ENCODE results near the gene TOR4A. TPM values are rescaled to one million over a fixed set of nuclear protein-coding genes. Genes with fewer than 3 reads are reported as not detected.

Gene TOR4A
- total and polyA plus RNA-seq, 9 of the 15 experiments (the other 6 are each of a cell fraction or from before 2014, with no cell fraction given), result 3.9 to 49.2 (median 8.8) TPM

- TF ChIP-seq HINFP (tag; conservative IDR thresholded peaks at IDR 0.05; ENCODE audit: low read depth) (no peak), ID3 (CRISPR knock-in tag; IDR thresholded peaks at IDR 0.05) (no peak), ID3 (tag; IDR thresholded peaks at IDR 0.05) (no peak), ZBTB7A (IDR thresholded peaks at IDR 0.05; ENCODE audit: borderline replicate concordance, control insufficient read depth, low read depth, low read length) (peak; percentile 52; the same call in 1 of the 2 replicates), SPI1 (IDR thresholded peaks at IDR 0.05; ENCODE audit: borderline replicate concordance, low read depth, low read length) (peak; percentile 50; the same call in 1 of the 2 replicates), MAFK (IDR thresholded peaks at IDR 0.05; ENCODE audit: low read length) (peak; percentile 37; the same call in 1 of the 2 replicates)
- Histone ChIP-seq H3K9me3 (replicated peaks; ENCODE audit: control insufficient read depth, insufficient read depth, low read depth, low read length) (no peaks in the 10 kb centered on the region), H3K4me2 (ENCODE audit: insufficient read depth, low read length) (no peak overlapping the region; the same call in 1 of the 2 replicates), H3K27ac (ENCODE audit: extremely low read depth, low read depth, low read length) (peak overlapping the region; percentile 71; the same call in 2 of the 3 replicates), H3K4me1 (replicated peaks in 1 of 2; ENCODE audit: control insufficient read depth in 2 of 2, insufficient read depth in 2 of 2, low read length in 2 of 2) (peaks cover 20 to 66% of the 10 kb centered on the region in 2 experiments), H3K9ac (ENCODE audit: insufficient read depth in 1 of 2, low read depth in 2 of 2, low read length in 2 of 2) (peak overlapping the region in 1 of 2 experiments; percentile 53; a peak in 1 of 4 replicates), H3K27me3 (ENCODE audit: control insufficient read depth in 2 of 2, insufficient read depth in 2 of 2, low read length in 2 of 2) (no peaks in the 10 kb centered on the region), H2AFZ (ENCODE audit: low read depth, low read length) (no peak overlapping the region), H3K79me2 (ENCODE audit: control insufficient read depth, insufficient read depth, low read length) (peaks cover 10% of the 10 kb centered on the region; the same call in 2 of the 3 replicates), H3K9me1 (ENCODE audit: control insufficient read depth, insufficient read depth, low read length) (no peaks in the 10 kb centered on the region), H4K20me1 (replicated peaks; ENCODE audit: control insufficient read depth, insufficient read depth, low read length) (no peaks in the 10 kb centered on the region), H3K4me3 (no peak overlapping the region), H3K36me3 (ENCODE audit: control insufficient read depth, insufficient read depth, low read length) (peaks cover 80% of the 10 kb centered on the region)
- ChIA-PET CTCF (ENCODE audit: low intra/inter-chr PET ratio) (no interaction called here), POLR2A (interaction anchor here (0.5 to 4.2 kb wide), 5 partner anchors 9 to 34 kb away, joined by 3 to 23 read pairs (median 4); partner anchors contain the start of genes NRARP, TOR4A and TUBB4B)
- DNase-seq (ENCODE audit: extremely low read depth in 1 of 4, low spot score in 3 of 4), result peak in 1 of 4 experiments; percentile 42
- no peak for FAIRE-seq
- peak; percentile 70 for ATAC-seq
- no TSS peak for BruUV-seq (replicated peaks)
- 70% methylated on average over 4 of the region's 6 CpGs for WGBS (ENCODE audit: insufficient coverage, low coverage, missing lambda C conversion rate)
- intact Hi-C loops (cut with micrococcal nuclease), result no loop called here
- in situ Hi-C loops (cut with MboI), result no loop called here
These were observed 9.6 kb upstream of the TOR4A start for GRCh38 chr9:137267933-137268355.
